ENCODE results near the gene KIAA0753.
A peak's percentile ranks its signal among the peaks of the same experiment; 100 is the strongest.

KIAA0753 gene

GRCh38 chr17:6630390-6630789, 10.1 kb downstream of the KIAA0753 start:
- H3K4me1 ChIP-seq (ENCODE audit: control insufficient read depth, insufficient read depth, low read length, unreplicated experiment) = peaks cover 11% of the 10 kb centered on the region
- H3K27ac ChIP-seq (ENCODE audit: low read depth, low read length) = no peak overlapping the region
- no peaks in the 10 kb centered on the region for H3K27me3 ChIP-seq (ENCODE audit: insufficient read depth, low read length)
- H3K4me3 ChIP-seq (ENCODE audit: low read depth, low read length) = no peak overlapping the region
- no peak overlapping the region for H2AFZ ChIP-seq (ENCODE audit: low read length, unreplicated experiment)
- H3K36me3 ChIP-seq (ENCODE audit: insufficient read depth, low read length) = peaks cover 39% of the 10 kb centered on the region
- H3K79me2 ChIP-seq (ENCODE audit: control insufficient read depth, insufficient read depth, low read length, unreplicated experiment) = peaks cover 13% of the 10 kb centered on the region

DNA sequence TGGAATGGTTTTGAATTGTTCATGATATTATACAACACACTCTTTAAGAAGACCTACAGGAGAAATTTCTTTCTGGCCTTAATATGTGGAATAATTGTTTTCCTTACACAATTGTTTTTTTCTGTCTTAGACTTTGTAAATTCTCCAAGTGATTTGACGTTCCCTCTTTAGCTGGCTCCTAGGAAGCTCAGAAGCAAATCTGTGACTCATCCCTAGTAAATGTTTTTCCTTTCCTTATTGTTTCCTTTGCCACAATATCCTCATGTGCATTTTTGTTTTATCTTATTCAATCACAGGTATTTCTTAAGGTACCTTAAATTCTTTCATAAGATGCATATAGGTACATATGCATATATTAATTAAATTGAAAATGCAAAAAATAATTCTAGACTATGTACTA, 13.5 kb downstream of the KIAA0753 start:
- no peaks in the 10 kb centered on the region for H3K27me3 ChIP-seq (ENCODE audit: insufficient read depth, low read length)
- peaks cover 9% of the 10 kb centered on the region for H3K79me2 ChIP-seq (ENCODE audit: control insufficient read depth, insufficient read depth, low read length, unreplicated experiment)
- H3K27ac ChIP-seq (ENCODE audit: low read depth, low read length) = peak overlapping the region; percentile 35; the same call in 1 of the 2 replicates
- peaks cover 22% of the 10 kb centered on the region for H3K4me1 ChIP-seq (ENCODE audit: control insufficient read depth, insufficient read depth, low read length, unreplicated experiment)
- H2AFZ ChIP-seq (ENCODE audit: low read length, unreplicated experiment) = no peak overlapping the region
- peaks cover 25% of the 10 kb centered on the region for H3K36me3 ChIP-seq (ENCODE audit: insufficient read depth, low read length)
- H3K4me3 ChIP-seq (ENCODE audit: low read depth, low read length) = peak overlapping the region; percentile 25; the same call in 1 of the 2 replicates

- Histone ChIP-seq H3K27ac (ENCODE audit: low read depth, low read length) (peak overlapping the region; percentile 35; the same call in 1 of the 2 replicates), H3K4me3 (ENCODE audit: low read depth, low read length) (peak overlapping the region; percentile 25; the same call in 1 of the 2 replicates), H3K79me2 (ENCODE audit: control insufficient read depth, insufficient read depth, low read length, unreplicated experiment) (peaks cover 9% of the 10 kb centered on the region), H2AFZ (ENCODE audit: low read length, unreplicated experiment) (no peak overlapping the region), H3K27me3 (ENCODE audit: insufficient read depth, low read length) (no peaks in the 10 kb centered on the region), H3K36me3 (ENCODE audit: insufficient read depth, low read length) (peaks cover 25% of the 10 kb centered on the region), H3K4me1 (ENCODE audit: control insufficient read depth, insufficient read depth, low read length, unreplicated experiment) (peaks cover 22% of the 10 kb centered on the region)
Measured at GRCh38 chr17:6626616-6627015, 13.9 kb downstream of the KIAA0753 start.

DNA sequence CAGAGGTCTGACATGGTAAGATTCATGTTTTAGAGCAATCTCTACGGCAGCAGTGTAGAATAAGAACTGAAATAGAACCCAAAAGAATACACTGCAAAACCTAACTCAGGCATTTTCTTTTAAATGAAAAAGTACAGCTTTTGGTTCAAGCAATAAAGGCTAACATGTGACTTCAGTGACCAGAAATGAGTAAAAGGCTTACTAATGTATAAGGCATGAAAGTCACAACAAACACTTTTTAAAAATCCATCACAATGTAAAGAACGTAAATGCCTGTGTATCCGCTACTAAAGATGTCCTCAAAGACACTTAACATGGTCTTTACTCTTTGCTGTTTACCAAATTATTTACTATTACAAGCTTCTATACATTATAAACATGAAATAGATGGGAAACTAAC, 16.6 kb downstream of the KIAA0753 start:
- Histone ChIP-seq H3K27me3 (ENCODE audit: insufficient read depth, low read length) (no peaks in the 10 kb centered on the region), H3K4me1 (ENCODE audit: control insufficient read depth, insufficient read depth, low read length, unreplicated experiment) (peaks cover 22% of the 10 kb centered on the region), H2AFZ (ENCODE audit: low read length, unreplicated experiment) (no peak overlapping the region), H3K79me2 (ENCODE audit: control insufficient read depth, insufficient read depth, low read length, unreplicated experiment) (peaks cover 9% of the 10 kb centered on the region), H3K36me3 (ENCODE audit: insufficient read depth, low read length) (peaks cover 34% of the 10 kb centered on the region), H3K4me3 (ENCODE audit: low read depth, low read length) (no peak overlapping the region), H3K27ac (ENCODE audit: low read depth, low read length) (no peak overlapping the region)

DNA sequence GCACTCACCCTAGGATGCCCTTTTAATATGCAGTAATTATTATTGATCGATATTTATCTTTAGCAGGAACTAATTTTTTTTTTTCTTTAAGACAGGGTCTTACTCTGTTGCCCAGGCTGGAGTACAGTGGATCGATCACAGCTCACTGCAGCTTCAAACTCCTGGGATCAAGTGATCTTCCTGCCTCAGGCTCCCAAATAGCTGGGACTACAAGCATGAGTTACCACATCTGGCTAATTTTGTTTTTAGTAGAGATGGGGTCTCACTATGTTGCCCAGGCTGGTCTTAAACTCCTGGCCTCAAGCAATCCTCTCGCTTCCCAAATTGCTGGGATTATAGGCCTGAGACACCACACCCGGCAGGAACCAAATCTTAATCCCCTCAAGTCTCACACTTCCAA, 29.3 kb downstream of the KIAA0753 start:
- H3K27ac ChIP-seq (ENCODE audit: low read depth, low read length) = no peak overlapping the region
- no peaks in the 10 kb centered on the region for H3K27me3 ChIP-seq (ENCODE audit: insufficient read depth, low read length)
- H2AFZ ChIP-seq (ENCODE audit: low read length, unreplicated experiment) = no peak overlapping the region
- peaks cover 5% of the 10 kb centered on the region for H3K79me2 ChIP-seq (ENCODE audit: control insufficient read depth, insufficient read depth, low read length, unreplicated experiment)
- no peak overlapping the region for H3K4me3 ChIP-seq (ENCODE audit: low read depth, low read length)
- peaks cover 7% of the 10 kb centered on the region for H3K4me1 ChIP-seq (ENCODE audit: control insufficient read depth, insufficient read depth, low read length, unreplicated experiment)
- peaks cover 26% of the 10 kb centered on the region for H3K36me3 ChIP-seq (ENCODE audit: insufficient read depth, low read length)

- Histone ChIP-seq H3K27ac (ENCODE audit: low read depth, low read length) (no peak overlapping the region), H3K36me3 (ENCODE audit: insufficient read depth, low read length) (peaks cover 23% of the 10 kb centered on the region), H3K4me3 (ENCODE audit: low read depth, low read length) (no peak overlapping the region), H3K79me2 (ENCODE audit: control insufficient read depth, insufficient read depth, low read length, unreplicated experiment) (peaks cover 5% of the 10 kb centered on the region), H3K4me1 (ENCODE audit: control insufficient read depth, insufficient read depth, low read length, unreplicated experiment) (peaks cover 7% of the 10 kb centered on the region), H2AFZ (ENCODE audit: low read length, unreplicated experiment) (no peak overlapping the region), H3K27me3 (ENCODE audit: insufficient read depth, low read length) (no peaks in the 10 kb centered on the region)
Measured at GRCh38 chr17:6610011-6610410, 30.5 kb downstream of the KIAA0753 start.

DNA sequence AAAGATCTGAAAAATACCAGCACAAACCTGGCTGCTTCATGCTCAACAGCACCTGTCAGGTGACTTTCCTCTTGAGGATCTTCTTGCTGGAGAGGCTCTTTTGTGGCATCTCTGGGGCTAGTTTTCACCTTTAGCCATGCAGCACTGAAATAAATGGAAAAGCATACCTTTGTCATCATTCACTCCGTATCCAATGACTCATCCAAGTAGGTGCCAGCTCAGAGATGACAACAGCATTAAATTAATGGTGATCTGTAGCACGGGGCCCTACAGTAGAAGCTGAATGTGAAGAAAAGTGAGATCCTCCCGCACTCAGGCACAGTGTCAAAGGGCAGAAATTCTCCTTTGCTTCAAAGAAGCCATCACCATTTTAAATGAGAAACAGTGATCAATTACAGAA, 32.2 kb downstream of the KIAA0753 start:
- H3K79me2 ChIP-seq (ENCODE audit: control insufficient read depth, insufficient read depth, low read length, unreplicated experiment) = no peaks in the 10 kb centered on the region
- H3K27ac ChIP-seq (ENCODE audit: low read depth, low read length) = no peak overlapping the region
- H3K36me3 ChIP-seq (ENCODE audit: insufficient read depth, low read length) = peaks cover 18% of the 10 kb centered on the region
- no peak overlapping the region for H3K4me3 ChIP-seq (ENCODE audit: low read depth, low read length)
- peaks cover 7% of the 10 kb centered on the region for H3K4me1 ChIP-seq (ENCODE audit: control insufficient read depth, insufficient read depth, low read length, unreplicated experiment)
- no peaks in the 10 kb centered on the region for H3K27me3 ChIP-seq (ENCODE audit: insufficient read depth, low read length)
- H2AFZ ChIP-seq (ENCODE audit: low read length, unreplicated experiment) = no peak overlapping the region

- Histone ChIP-seq H3K27me3 (ENCODE audit: insufficient read depth, low read length) (no peaks in the 10 kb centered on the region), H2AFZ (ENCODE audit: low read length, unreplicated experiment) (no peak overlapping the region), H3K79me2 (ENCODE audit: control insufficient read depth, insufficient read depth, low read length, unreplicated experiment) (no peaks in the 10 kb centered on the region), H3K4me3 (ENCODE audit: low read depth, low read length) (no peak overlapping the region), H3K27ac (ENCODE audit: low read depth, low read length) (no peak overlapping the region), H3K4me1 (ENCODE audit: control insufficient read depth, insufficient read depth, low read length, unreplicated experiment) (peaks cover 7% of the 10 kb centered on the region), H3K36me3 (ENCODE audit: insufficient read depth, low read length) (peaks cover 28% of the 10 kb centered on the region)
Measured at GRCh38 chr17:6605142-6605541, 35.4 kb downstream of the KIAA0753 start.

DNA sequence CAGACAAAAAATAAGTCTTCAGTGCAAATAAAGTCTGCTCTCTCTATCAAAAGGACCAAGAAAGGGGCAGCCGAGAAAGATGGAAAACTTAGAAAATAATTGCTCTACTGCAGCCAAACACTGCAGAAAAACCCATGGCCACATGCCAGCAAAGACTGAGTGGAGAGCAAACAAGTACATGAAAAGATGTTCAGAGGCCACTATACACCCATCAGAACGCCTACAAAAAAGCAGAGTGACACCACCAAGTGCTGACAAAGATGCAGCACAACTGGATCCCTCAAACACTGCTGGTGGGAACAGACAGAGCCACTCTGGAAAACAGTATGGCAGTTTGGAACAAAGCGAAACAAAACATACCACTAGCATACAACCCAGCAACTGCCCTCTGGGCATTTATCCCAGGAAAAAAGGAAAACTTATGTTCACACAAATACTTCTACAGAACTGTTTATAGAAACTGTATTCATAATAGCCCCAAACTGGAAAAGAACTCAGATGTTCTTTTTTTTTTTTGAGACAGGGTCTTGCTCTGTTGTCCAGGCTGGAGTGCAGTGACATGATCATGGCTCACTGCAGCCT, 36.7 kb downstream of the KIAA0753 start:
- H3K4me3 ChIP-seq (ENCODE audit: low read depth, low read length) = no peak overlapping the region
- H3K36me3 ChIP-seq (ENCODE audit: insufficient read depth, low read length) = peaks cover 35% of the 10 kb centered on the region
- peaks cover 7% of the 10 kb centered on the region for H3K4me1 ChIP-seq (ENCODE audit: control insufficient read depth, insufficient read depth, low read length, unreplicated experiment)
- H3K27me3 ChIP-seq (ENCODE audit: insufficient read depth, low read length) = no peaks in the 10 kb centered on the region
- no peak overlapping the region for H3K27ac ChIP-seq (ENCODE audit: low read depth, low read length)
- no peak overlapping the region for H2AFZ ChIP-seq (ENCODE audit: low read length, unreplicated experiment)
- H3K79me2 ChIP-seq (ENCODE audit: control insufficient read depth, insufficient read depth, low read length, unreplicated experiment) = no peaks in the 10 kb centered on the region

- Histone ChIP-seq H3K79me2 (ENCODE audit: control insufficient read depth, insufficient read depth, low read length, unreplicated experiment) (no peaks in the 10 kb centered on the region), H3K27ac (ENCODE audit: low read depth, low read length) (no peak overlapping the region), H3K4me3 (ENCODE audit: low read depth, low read length) (no peak overlapping the region), H3K4me1 (ENCODE audit: control insufficient read depth, insufficient read depth, low read length, unreplicated experiment) (no peaks in the 10 kb centered on the region), H3K27me3 (ENCODE audit: insufficient read depth, low read length) (no peaks in the 10 kb centered on the region), H2AFZ (ENCODE audit: low read length, unreplicated experiment) (no peak overlapping the region), H3K36me3 (ENCODE audit: insufficient read depth, low read length) (peaks cover 27% of the 10 kb centered on the region)
Measured at GRCh38 chr17:6602141-6602540, 38.4 kb downstream of the KIAA0753 start.

GRCh38 chr17:6599364-6599763, 41.1 kb downstream of the KIAA0753 start:
- Histone ChIP-seq H3K79me2 (ENCODE audit: control insufficient read depth, insufficient read depth, low read length, unreplicated experiment) (no peaks in the 10 kb centered on the region), H2AFZ (ENCODE audit: low read length, unreplicated experiment) (no peak overlapping the region), H3K27ac (ENCODE audit: low read depth, low read length) (no peak overlapping the region), H3K4me1 (ENCODE audit: control insufficient read depth, insufficient read depth, low read length, unreplicated experiment) (no peaks in the 10 kb centered on the region), H3K36me3 (ENCODE audit: insufficient read depth, low read length) (peaks cover 28% of the 10 kb centered on the region), H3K4me3 (ENCODE audit: low read depth, low read length) (no peak overlapping the region), H3K27me3 (ENCODE audit: insufficient read depth, low read length) (no peaks in the 10 kb centered on the region)
